ENCODE results near the gene CERS4. TPM values are rescaled to one million over a fixed set of nuclear protein-coding genes. Genes with fewer than 3 reads are reported as not detected.

CERS4 gene
- total RNA-seq, 1 donor: 4.0 TPM

DNA sequence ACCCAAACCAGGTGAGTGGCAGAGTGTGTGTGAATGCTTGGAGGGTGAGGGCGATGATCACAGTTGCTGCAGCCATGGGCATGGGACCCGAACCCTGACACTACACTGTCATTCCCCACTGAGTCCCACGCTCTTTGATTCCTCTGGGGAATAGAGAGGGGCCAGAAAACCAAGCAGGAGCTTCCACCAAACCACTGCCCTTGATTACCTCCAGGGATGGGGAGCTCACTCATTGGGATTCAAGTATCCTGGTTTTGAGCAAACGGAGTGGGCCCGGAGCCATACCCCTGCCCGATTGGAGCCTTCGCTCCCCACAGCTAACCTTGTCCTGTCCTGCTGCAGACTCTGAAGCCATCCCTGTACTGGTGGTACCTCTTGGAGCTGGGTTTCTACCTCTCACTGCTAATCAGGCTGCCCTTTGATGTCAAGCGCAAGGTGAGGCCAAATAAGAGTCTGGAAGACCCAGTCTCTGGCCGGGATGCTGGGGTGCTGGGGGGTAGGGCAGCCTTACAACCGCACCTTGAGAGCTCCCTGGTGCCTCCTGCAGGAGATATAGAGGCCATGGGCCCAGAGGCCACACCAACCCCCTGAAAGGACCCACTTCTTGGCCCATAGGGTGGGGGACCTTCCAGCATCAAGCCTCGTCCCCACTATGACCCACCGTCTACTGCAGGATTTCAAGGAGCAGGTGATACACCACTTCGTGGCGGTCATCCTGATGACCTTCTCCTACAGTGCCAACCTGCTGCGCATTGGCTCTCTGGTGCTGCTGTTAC is 47.3 kb downstream of the CERS4 start:
- no peaks in the 10 kb centered on the region for H3K27me3 ChIP-seq (ENCODE audit: insufficient read depth, low read length)
- no peak overlapping the region for H3K4me2 ChIP-seq (ENCODE audit: insufficient read depth, low read length)
- H3K27ac ChIP-seq (ENCODE audit: low read depth, low read length): no peak overlapping the region
- DNase-seq (ENCODE audit: insufficient read length, low spot score, missing footprints): peak; percentile 83
- no peaks in the 10 kb centered on the region for H4K20me1 ChIP-seq (ENCODE audit: insufficient read depth, low read length)
- H3K9me3 ChIP-seq (ENCODE audit: low read depth, low read length): no peaks in the 10 kb centered on the region
- no peaks in the 10 kb centered on the region for H3K79me2 ChIP-seq (ENCODE audit: insufficient read depth, low read length)
- H2AFZ ChIP-seq (ENCODE audit: low read length): no peak overlapping the region
- H3K4me1 ChIP-seq (ENCODE audit: insufficient read depth, low read length): peaks cover 3% of the 10 kb centered on the region
- TF ChIP-seq, protein P1, sequence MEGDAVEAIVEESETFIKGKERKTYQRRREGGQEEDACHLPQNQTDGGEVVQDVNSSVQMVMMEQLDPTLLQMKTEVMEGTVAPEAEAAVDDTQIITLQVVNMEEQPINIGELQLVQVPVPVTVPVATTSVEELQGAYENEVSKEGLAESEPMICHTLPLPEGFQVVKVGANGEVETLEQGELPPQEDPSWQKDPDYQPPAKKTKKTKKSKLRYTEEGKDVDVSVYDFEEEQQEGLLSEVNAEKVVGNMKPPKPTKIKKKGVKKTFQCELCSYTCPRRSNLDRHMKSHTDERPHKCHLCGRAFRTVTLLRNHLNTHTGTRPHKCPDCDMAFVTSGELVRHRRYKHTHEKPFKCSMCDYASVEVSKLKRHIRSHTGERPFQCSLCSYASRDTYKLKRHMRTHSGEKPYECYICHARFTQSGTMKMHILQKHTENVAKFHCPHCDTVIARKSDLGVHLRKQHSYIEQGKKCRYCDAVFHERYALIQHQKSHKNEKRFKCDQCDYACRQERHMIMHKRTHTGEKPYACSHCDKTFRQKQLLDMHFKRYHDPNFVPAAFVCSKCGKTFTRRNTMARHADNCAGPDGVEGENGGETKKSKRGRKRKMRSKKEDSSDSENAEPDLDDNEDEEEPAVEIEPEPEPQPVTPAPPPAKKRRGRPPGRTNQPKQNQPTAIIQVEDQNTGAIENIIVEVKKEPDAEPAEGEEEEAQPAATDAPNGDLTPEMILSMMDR (IDR thresholded peaks at IDR 0.05; ENCODE audit: extremely low read depth, low read depth, low read length): no peak
- H3K36me3 ChIP-seq (ENCODE audit: insufficient read depth, low read length): no peaks in the 10 kb centered on the region
- no peak overlapping the region for H3K4me3 ChIP-seq (ENCODE audit: insufficient read depth, low read length)

DNA sequence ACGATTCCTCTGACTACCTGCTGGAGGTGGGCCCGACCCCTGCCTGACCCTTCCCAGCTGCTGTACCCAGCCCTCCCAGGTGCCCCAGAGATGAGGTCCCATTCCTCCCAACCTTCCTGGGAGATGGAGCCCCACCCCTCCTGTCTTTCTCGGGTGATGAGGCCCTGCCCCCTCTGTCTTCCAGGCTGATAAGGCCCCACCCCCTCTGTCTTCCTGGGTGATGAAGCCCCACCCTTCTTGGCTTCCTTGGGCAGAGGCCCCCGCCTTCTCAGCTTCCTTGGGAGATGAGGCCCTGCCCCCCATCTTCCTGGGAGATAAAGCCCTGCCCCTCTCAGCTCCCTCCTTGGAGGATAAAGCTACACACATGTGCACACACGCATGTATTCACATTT is 47.9 kb downstream of the CERS4 start:
- Histone ChIP-seq H3K4me2 (ENCODE audit: insufficient read depth, low read length) (no peak overlapping the region), H4K20me1 (ENCODE audit: insufficient read depth, low read length) (no peaks in the 10 kb centered on the region), H3K27me3 (ENCODE audit: insufficient read depth, low read length) (no peaks in the 10 kb centered on the region), H3K27ac (ENCODE audit: low read depth, low read length) (no peak overlapping the region), H3K9me3 (ENCODE audit: low read depth, low read length) (no peaks in the 10 kb centered on the region), H3K79me2 (ENCODE audit: insufficient read depth, low read length) (no peaks in the 10 kb centered on the region), H2AFZ (ENCODE audit: low read length) (no peak overlapping the region), H3K4me1 (ENCODE audit: insufficient read depth, low read length) (peaks cover 3% of the 10 kb centered on the region), H3K36me3 (ENCODE audit: insufficient read depth, low read length) (no peaks in the 10 kb centered on the region), H3K4me3 (ENCODE audit: insufficient read depth, low read length) (no peak overlapping the region)
- peak; percentile 51 for DNase-seq (ENCODE audit: insufficient read length, low spot score, missing footprints)
- TF ChIP-seq, protein P1 (IDR thresholded peaks at IDR 0.05; ENCODE audit: extremely low read depth, low read depth, low read length): no peak

DNA sequence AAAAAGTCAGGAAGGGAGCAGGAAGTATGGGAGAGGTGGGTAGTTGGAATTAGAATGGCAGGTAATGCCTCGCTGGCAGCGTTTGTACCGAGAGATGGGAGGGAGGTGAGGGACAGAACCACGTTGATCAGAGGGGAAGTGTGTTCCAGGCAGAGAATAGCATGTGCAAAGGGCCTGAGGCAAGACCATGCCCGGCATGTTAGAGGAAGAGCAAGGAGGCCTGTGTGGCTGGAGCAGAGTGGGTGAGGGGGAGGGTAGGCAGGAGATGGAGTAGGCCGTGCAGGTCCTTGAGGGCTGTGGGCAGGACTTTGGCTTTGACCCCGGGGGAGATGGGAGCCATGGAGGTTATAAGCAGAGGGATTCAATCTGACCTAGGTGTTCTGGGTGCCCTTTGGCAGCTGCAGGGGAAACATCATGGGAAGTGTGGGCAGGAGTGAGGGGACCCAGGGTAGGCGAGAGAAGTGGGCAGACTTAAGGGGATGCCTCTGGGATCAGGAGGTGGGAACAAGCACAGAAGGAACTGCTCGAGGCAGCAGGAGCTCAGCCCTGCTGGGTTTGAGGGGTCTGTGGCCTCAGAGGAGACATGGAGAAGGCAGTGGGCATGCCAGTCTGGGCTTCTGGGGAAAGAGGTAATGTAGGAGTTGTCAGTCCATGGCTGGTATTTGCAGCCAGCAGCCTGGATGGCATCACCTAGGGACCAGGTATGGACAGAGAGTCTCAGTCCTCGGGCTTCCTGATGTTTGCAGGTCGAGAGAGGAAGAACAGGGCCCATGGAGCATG is 50.2 kb downstream of the CERS4 start:
- Histone ChIP-seq H3K4me3 (ENCODE audit: insufficient read depth, low read length) (no peak overlapping the region), H3K27ac (ENCODE audit: low read depth, low read length) (no peak overlapping the region), H3K4me1 (ENCODE audit: insufficient read depth, low read length) (no peaks in the 10 kb centered on the region), H3K27me3 (ENCODE audit: insufficient read depth, low read length) (no peaks in the 10 kb centered on the region), H3K79me2 (ENCODE audit: insufficient read depth, low read length) (no peaks in the 10 kb centered on the region), H4K20me1 (ENCODE audit: insufficient read depth, low read length) (no peaks in the 10 kb centered on the region), H3K9me3 (ENCODE audit: low read depth, low read length) (no peaks in the 10 kb centered on the region), H2AFZ (ENCODE audit: low read length) (no peak overlapping the region), H3K4me2 (ENCODE audit: insufficient read depth, low read length) (no peak overlapping the region), H3K36me3 (ENCODE audit: insufficient read depth, low read length) (no peaks in the 10 kb centered on the region)
- TF ChIP-seq, protein P1 (IDR thresholded peaks at IDR 0.05; ENCODE audit: extremely low read depth, low read depth, low read length): no peak
- peak; percentile 56 for DNase-seq (ENCODE audit: insufficient read length, low spot score, missing footprints)

DNA sequence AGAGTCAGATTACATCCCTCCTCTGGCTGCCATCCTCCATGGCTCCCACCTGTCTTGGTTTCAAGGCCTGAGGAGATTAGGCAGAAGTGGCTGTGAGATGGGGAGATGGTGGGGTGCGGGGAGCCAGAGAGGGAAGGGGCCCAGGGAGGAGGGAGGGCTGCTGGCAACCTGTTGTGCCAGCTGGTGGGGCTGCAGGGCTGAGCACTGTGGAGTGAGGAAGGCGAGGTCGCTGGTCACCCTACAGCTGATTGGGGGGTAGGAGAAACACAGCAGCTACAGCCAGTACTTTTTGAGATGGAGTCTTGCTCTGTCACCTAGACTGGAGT is 50.7 kb downstream of the CERS4 start:
- Histone ChIP-seq H3K9me3 (ENCODE audit: low read depth, low read length) (no peaks in the 10 kb centered on the region), H3K79me2 (ENCODE audit: insufficient read depth, low read length) (no peaks in the 10 kb centered on the region)

More for the DNA sequence above, 50.7 kb downstream of the CERS4 start:
- Histone ChIP-seq H3K36me3 (ENCODE audit: insufficient read depth, low read length) (no peaks in the 10 kb centered on the region), H3K27ac (ENCODE audit: low read depth, low read length) (no peak overlapping the region), H4K20me1 (ENCODE audit: insufficient read depth, low read length) (no peaks in the 10 kb centered on the region), H3K4me3 (ENCODE audit: insufficient read depth, low read length) (no peak overlapping the region), H3K27me3 (ENCODE audit: insufficient read depth, low read length) (no peaks in the 10 kb centered on the region), H2AFZ (ENCODE audit: low read length) (no peak overlapping the region), H3K4me1 (ENCODE audit: insufficient read depth, low read length) (no peaks in the 10 kb centered on the region), H3K4me2 (ENCODE audit: insufficient read depth, low read length) (no peak overlapping the region)
- DNase-seq (ENCODE audit: insufficient read length, low spot score, missing footprints): no peak
- TF ChIP-seq, protein P1 (IDR thresholded peaks at IDR 0.05; ENCODE audit: extremely low read depth, low read depth, low read length): no peak
